K562 (cell line): ENCODE data around the gene RPS19. TPM values are rescaled to one million over a fixed set of nuclear protein-coding genes. Genes with fewer than 3 reads are reported as not detected.

Experiments
- CHD1 ChIP-seq: fragments of 200-600 bp; sonication (generic); IDR thresholded peaks from one replicate; pipeline ENCODE4 v1.6.1; 2012; ENCODE audit warnings: mild to moderate bottlenecking, moderate library complexity, low read length, inconsistent platforms
- HMG20B ChIP-seq: fragments of 250-450 bp; sonication (Bioruptor Pico); IDR thresholded peaks from 2 replicates; pipeline ENCODE4 v1.5.0; 2021; ENCODE audit warnings: mild to moderate bottlenecking
- IRF9 ChIP-seq: fragments of 450-650 bp; IDR thresholded peaks from 2 replicates; pipeline ENCODE4 v1.6.1; 2016; ENCODE audit warnings: missing biosample characterization, missing genetic modification characterization
- MGA ChIP-seq: fragments of 450-650 bp; IDR thresholded peaks from 2 replicates; pipeline ENCODE4 v1.6.1; 2016; ENCODE audit warnings: mild to moderate bottlenecking, moderate library complexity
- POLR2AphosphoS2 ChIP-seq: IDR thresholded peaks from 2 replicates; pipeline ENCODE4 v1.6.1; 2012; ENCODE audit warnings: low read length, improper control_type of control experiment
- TGIF2 ChIP-seq: sonication (generic); formaldehyde crosslinking; IDR thresholded peaks from 2 replicates; pipeline ENCODE4 v1.8.1; 2022; ENCODE audit warnings: mild to moderate bottlenecking, missing genetic modification reagents, moderate library complexity
- VEZF1 ChIP-seq: fragments of 200-800 bp; sonication (Bioruptor generic); IDR thresholded peaks from 2 replicates; pipeline ENCODE4 v1.6.1; 2017; ENCODE audit warnings: missing genetic modification characterization, missing compliant biosample characterization
- ZNF699 ChIP-seq: fragments of 250-450 bp; sonication (Bioruptor Pico); IDR thresholded peaks from 2 replicates; pipeline ENCODE4 v1.8.0; 2021; ENCODE audit warnings: mild to moderate bottlenecking, moderate library complexity; ENCODE audit not compliant: insufficient replicate concordance
- ZNF76 ChIP-seq: fragments of 250-450 bp; sonication (Bioruptor Pico); IDR thresholded peaks from 2 replicates; pipeline ENCODE4 v1.4.0; 2020; ENCODE audit warnings: mild to moderate bottlenecking, moderate library complexity, borderline replicate concordance
- polyA plus RNA-seq, 8 experiments: library from polyadenylated mRNA; depleted of rRNA in 4 of 8; stranded (reverse) in 5 of 8; unstranded in 3 of 8; fragments of >200 nt; fragmentation: Nextera tagmentation in 2 of 8; fragmentation: Illumina TruSeq in 1 of 8; extraction: Ambion mirVana in 2 of 8; extraction: Trizol in 1 of 8; gene quantifications; 2 replicates each; pipeline versions ENCODE4 v1.2.1 to v1.2.3, GENCODE V29; 2011 to 2014; ENCODE audit warnings: inconsistent platforms in 1 of 8, missing spikeins in 1 of 8
- total RNA-seq, 7 experiments: library from RNA; depleted of rRNA in 6 of 7; stranded (reverse); fragments of >200 nt in 6 of 7; fragmentation: Illumina TruSeq in 2 of 7; extraction: Trizol in 2 of 7; gene quantifications; 2 replicates each; pipeline versions ENCODE4 v1.2.1 to v1.2.3, GENCODE V29; 2011 to 2021; ENCODE audit warnings: low replicate concordance in 1 of 7

The RPS19 gene
- total and polyA plus RNA-seq, 9 of the 15 experiments (the other 6 are each of a cell fraction or from before 2014, with no cell fraction given) = 1,964 to 3,408 (median 2,747) TPM

- no peak for TF ChIP-seq MGA
- TF ChIP-seq IRF9 (tag) = 0 out of 2 replicates have a peak, but pooled peaks have one; percentile 11
- TF ChIP-seq TGIF2 (CRISPR knock-in tag) = no peak
- no peak for TF ChIP-seq ZNF76
- TF ChIP-seq ZNF699 (CRISPR knock-in tag) = no peak
- TF ChIP-seq VEZF1 (CRISPR knock-in tag) = peak; percentile 82
- no peak for TF ChIP-seq CHD1
- TF ChIP-seq POLR2AphosphoS2 = no peak
- no peak for TF ChIP-seq HMG20B (CRISPR knock-in tag)
Measured at GRCh38 chr19:41883821-41884733, 24.0 kb downstream of the RPS19 start (continued).
